SJCRH30 (cell line): Measurements from ENCODE around the gene MICB. TPM values are rescaled to one million over a fixed set of nuclear protein-coding genes. Genes with fewer than 3 reads are reported as not detected.

Source experiments
- DNase-seq, 2 experiments: peaks; one replicate each; pipeline ENCODE4 v3.0.0-alpha.2; 2015 to 2020
- H3K27ac ChIP-seq: fragments of 250-450 bp; sonication (Bioruptor Pico); 2 replicates; pipeline ENCODE4 v1.5.1; 2020; ENCODE audit warnings: mild to moderate bottlenecking, moderate library complexity
- H3K27me3 ChIP-seq: fragments of 250-450 bp; sonication (Bioruptor Pico); 2 replicates; pipeline ENCODE4 v1.5.1; 2020; ENCODE audit warnings: mild to moderate bottlenecking, moderate library complexity
- H3K36me3 ChIP-seq: fragments of 250-450 bp; sonication (Bioruptor Pico); 2 replicates; pipeline ENCODE4 v1.5.1; 2020; ENCODE audit warnings: mild to moderate bottlenecking, moderate library complexity
- H3K4me1 ChIP-seq: fragments of 250-450 bp; sonication (Bioruptor Pico); 2 replicates; pipeline ENCODE4 v1.5.1; 2020; ENCODE audit warnings: mild to moderate bottlenecking, moderate library complexity
- H3K4me3 ChIP-seq: fragments of 250-450 bp; sonication (Bioruptor Pico); 2 replicates; pipeline ENCODE4 v1.5.1; 2020; ENCODE audit warnings: mild to moderate bottlenecking, moderate library complexity
- H3K9me3 ChIP-seq: fragments of 250-450 bp; sonication (Bioruptor Pico); replicated peaks from 2 replicates; pipeline ENCODE4 v1.5.1; 2020; ENCODE audit warnings: mild to moderate bottlenecking, moderate library complexity
- total RNA-seq: library from RNA; depleted of rRNA; stranded (reverse); fragments of >200 nt; shearing (Covaris generic); gene quantifications from 2 replicates; pipeline ENCODE4 v1.2.3, GENCODE V29; 2014

MICB gene
- total RNA-seq, 1 experiment from 2014 or later: not detected

DNA sequence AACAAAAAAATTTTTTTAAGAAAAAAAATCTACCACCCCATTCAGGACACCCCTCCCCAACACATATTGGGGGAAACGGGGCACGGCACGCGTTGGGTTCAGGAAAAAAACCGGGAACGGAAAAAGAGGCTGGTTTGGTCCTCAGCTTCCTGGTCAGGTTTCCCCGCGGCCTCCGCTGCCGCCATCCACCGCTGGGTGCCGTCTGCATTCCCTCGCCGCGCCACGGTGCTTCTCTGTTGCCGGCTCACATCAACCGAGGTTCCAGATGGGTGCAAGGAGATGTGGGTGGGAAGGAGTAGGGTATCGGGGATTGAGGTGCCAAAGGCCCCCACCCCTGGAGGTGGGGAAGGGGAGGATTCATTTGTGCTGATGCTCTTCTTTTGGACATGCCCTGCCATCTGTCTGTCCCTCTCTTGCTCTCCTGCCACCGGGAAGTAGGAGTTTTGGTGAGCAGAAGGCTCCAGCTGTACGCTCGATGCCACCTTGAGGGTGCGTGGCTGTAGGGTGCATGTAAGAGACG lies 36.6 kb downstream of the MICB start:
- Histone ChIP-seq H3K4me1 (peaks cover 28% of the 10 kb centered on the region), H3K27ac (no peak overlapping the region), H3K9me3 (no peaks in the 10 kb centered on the region), H3K27me3 (no peaks in the 10 kb centered on the region), H3K36me3 (peaks cover 95% of the 10 kb centered on the region), H3K4me3 (no peak overlapping the region)
- no peak for DNase-seq

DNA sequence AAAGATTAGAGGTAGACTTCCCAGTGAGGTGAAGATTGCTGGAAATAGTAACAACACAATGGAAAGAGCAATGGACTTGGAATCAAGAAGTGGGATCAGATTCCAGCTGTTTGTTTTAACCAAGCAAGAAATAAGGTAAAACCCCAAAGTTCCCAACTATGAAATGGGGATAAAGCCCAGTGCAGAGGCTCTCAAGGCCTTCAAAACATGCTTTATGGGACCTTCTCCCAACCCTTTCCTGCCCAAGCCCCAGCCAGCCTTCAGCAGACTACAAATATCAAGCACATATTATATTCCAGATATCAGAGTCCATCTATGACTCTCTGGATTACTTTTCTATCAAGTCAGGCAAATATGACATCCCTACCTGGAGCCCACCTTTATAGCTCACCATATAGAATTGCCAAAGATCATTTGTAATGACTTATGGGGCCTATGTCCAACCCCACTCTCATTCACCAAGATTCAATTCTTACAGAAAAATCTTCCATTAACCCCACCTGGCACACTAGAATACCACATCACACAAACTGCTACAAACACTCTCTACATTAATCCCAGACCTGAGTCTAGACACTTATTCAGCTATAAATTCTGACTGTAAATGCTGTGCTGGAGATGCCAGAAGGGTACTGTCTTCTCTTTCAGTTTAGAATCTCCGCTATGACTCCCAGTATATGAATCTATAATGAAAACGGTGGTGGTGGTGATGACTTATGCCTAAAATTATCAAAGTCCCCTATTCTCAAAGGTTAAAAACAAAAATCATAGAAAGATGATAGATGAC lies 37.8 kb downstream of the MICB start:
- DNase-seq: no peak
- no peaks in the 10 kb centered on the region for H3K27me3 ChIP-seq
- H3K36me3 ChIP-seq: peaks cover 99% of the 10 kb centered on the region

DNA sequence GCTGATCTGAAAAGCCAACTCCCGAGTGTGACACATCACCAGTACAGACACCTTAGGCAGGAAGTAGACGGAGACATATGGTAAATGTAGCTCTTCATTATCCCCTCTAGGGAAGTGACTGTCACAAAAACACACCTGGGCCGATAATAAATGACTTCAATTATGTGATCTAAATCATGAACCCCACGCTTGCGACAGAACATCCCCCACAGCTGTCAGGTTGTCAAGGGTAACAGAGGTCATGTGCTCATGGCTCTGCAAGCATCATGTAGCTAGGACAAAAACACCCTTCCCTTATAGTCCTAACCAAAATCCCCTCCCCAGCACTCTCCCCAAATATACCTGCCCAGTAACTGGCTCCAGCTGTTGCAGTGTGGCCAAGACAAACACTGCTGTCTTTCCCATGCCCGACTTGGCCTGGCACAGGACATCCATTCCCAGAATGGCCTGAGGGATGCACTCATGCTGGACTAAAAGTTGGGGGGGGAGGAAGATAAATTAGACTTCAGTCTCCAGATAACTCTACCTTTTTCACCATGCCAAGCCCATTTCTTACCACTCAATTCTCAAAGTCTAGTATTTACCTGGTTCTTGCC lies 41.0 kb downstream of the MICB start:
- H3K4me3 ChIP-seq: 0 out of 2 replicates have a peak overlapping the region, but pooled peaks have one; percentile 5
- H3K27me3 ChIP-seq: no peaks in the 10 kb centered on the region
- peaks cover 73% of the 10 kb centered on the region for H3K36me3 ChIP-seq
- DNase-seq: no peak
- H3K27ac ChIP-seq: no peak overlapping the region
- no peaks in the 10 kb centered on the region for H3K9me3 ChIP-seq
- peaks cover 31% of the 10 kb centered on the region for H3K4me1 ChIP-seq

More for the DNA sequence above, 37.8 kb downstream of the MICB start:
- H3K4me3 ChIP-seq: no peak overlapping the region
- H3K27ac ChIP-seq: no peak overlapping the region
- no peaks in the 10 kb centered on the region for H3K9me3 ChIP-seq
- peaks cover 28% of the 10 kb centered on the region for H3K4me1 ChIP-seq

DNA sequence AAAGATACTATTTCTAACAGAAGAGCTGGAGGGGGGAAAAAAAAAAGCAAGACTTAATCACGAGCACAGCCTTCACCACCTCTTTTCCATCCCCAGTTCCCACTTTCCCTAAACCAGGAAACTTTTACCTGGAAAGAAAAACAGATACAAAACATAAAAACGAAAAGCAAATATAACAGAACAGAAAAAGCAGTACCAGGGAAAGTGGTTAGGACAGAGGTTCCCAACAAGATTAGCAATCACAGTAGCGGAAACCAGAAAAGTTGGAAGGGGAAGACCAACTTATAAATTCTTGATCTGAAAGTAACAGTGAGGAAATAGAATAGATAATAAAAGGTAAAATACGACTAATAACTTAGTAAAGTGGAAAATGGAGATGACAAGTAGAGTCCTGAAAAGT lies 42.7 kb downstream of the MICB start:
- DNase-seq: no peak
- Histone ChIP-seq H3K36me3 (peaks cover 56% of the 10 kb centered on the region), H3K27ac (peak overlapping the region; percentile 98)

DNA sequence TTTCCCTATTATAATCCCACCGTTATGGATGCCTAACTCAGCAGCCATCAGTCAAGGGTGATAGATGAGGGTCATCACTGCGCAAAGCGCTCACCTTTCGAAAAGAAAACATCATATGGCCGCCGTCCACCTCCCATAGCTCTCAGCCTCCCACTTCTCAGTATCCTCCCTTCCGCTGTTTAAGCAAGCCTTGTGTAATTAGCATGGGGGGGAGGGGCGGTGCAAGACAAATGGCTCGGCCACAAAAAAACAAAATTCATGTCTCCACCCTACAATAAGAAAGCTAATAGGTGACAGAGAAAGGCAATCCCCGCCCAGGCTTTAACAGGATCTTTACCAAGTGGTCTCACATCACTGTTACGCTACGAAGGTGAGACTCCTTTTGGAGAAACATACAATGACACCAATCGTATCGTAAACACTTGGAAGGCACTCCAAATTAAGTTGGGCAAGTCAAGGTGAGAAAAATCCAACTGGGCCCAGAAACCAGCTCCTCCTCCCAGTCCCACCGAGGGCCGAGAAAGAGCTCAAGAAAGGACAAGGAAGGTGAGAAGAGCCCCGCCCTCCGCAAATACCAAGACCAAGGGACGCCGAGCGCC lies 43.2 kb downstream of the MICB start:
- peaks cover 44% of the 10 kb centered on the region for H3K4me1 ChIP-seq
- H3K9me3 ChIP-seq: no peaks in the 10 kb centered on the region
- DNase-seq: peak; percentile 34 to 52
- peaks cover 51% of the 10 kb centered on the region for H3K36me3 ChIP-seq
- peak overlapping the region; percentile 82 for H3K4me3 ChIP-seq
- peak overlapping the region; percentile 98 for H3K27ac ChIP-seq
- no peaks in the 10 kb centered on the region for H3K27me3 ChIP-seq

More for the DNA sequence above, 42.7 kb downstream of the MICB start:
- Histone ChIP-seq H3K4me3 (peak overlapping the region; percentile 82), H3K27me3 (no peaks in the 10 kb centered on the region), H3K4me1 (peaks cover 44% of the 10 kb centered on the region), H3K9me3 (no peaks in the 10 kb centered on the region)

DNA sequence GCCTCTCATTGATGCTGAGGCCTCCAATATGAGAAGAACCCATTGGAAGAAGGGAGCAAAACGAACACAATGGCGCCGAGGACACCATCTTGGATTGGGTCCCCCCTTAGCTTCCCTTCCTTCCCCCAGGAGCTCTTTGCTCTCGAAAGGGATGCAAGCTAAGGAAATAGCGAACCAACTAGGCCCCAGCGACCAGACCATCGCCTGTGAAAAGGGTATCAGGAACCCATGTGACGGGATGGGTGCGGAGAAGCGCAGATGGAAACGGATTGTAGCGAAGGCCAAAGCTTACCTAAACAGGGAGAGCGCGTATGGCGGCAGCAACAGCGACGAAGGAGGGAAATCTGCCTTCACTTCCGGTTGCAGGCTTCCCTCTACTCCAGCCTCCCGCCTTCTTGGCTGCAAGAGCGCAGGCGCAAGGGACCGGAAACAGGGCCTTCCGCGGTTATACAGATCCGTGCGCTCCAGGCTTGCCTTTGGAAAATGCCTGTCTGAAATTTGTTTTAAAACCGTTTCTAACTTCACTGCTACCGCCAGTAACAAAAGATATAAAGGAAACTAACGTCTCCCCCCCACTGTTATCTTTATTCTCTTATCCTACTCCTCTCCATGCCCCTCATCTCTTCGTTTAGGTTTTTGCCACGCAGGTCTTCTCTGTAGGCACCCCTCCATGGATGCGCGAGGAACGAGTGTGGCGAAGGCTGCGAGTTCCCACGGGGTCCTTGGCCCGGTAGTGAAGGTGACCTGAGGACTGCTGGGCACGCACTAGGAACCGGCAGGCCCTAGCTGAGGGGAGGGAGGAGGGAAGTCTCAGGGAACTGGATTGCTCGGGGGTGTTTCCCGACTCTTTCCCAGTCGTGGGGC lies 43.9 kb downstream of the MICB start, which contains the start of gene DDX39B:
DDX39B (minus strand) TSS at position 346 of the 864 bp plus-strand sequence. CDS start 1,471 bp downstream, outside the sequence.
- H3K27ac ChIP-seq: peak within 1 kb of the TSS; percentile 98
- peaks cover 43% of the 10 kb centered on the region for H3K36me3 ChIP-seq
- peak; percentile 96 to 98 for DNase-seq
- H3K9me3 ChIP-seq: no peaks in the 10 kb centered on the region
- peaks cover 41% of the 10 kb centered on the region for H3K4me1 ChIP-seq
- H3K4me3 ChIP-seq: peak within 1 kb of the TSS; percentile 82
- no peaks in the 10 kb centered on the region for H3K27me3 ChIP-seq

DNA sequence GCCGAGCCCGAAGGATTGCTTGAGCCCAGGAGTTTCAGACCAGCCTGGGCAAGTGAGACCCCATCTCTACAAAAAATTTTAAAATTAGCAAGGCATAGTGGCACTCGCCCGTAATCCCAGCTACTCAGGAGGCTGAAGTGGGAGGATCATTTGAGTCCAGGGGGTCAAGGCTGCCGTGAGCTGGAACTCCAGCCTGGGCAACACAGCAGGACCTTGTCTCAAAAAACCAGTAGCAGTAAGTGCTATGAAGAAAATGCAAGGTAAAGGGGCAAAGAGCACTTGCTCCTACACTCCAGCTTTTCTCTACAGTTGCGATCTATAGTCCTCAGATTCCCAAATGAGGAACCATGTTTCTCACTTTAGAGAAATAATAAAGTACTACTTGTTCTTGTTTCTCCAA lies 45.7 kb downstream of the MICB start:
- peaks cover 26% of the 10 kb centered on the region for H3K36me3 ChIP-seq
- no peak overlapping the region for H3K27ac ChIP-seq
- peaks cover 31% of the 10 kb centered on the region for H3K4me1 ChIP-seq
- H3K4me3 ChIP-seq: no peak overlapping the region
- DNase-seq: no peak
- H3K9me3 ChIP-seq: no peaks in the 10 kb centered on the region
- no peaks in the 10 kb centered on the region for H3K27me3 ChIP-seq

DNA sequence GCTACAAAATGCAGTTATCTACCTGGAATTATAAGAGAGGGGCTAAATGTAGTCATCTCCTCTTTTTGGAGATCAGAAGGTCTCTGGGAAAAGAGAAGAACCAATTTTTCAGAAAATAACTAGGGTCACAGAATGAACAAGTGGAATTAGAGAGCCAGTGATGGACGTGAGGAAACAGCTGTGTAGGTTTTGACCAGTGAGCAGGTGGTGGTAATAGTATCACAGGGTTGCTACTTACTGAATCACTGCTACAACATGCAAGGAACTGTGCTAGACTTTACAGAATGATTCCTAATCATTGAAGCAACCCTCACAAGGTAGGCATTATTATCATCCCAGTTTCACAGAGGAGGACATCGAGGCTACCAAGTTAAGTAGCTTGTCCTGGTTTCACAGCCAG lies 46.7 kb downstream of the MICB start:
- no peak overlapping the region for H3K4me3 ChIP-seq
- peaks cover 16% of the 10 kb centered on the region for H3K36me3 ChIP-seq
- peaks cover 21% of the 10 kb centered on the region for H3K4me1 ChIP-seq
- H3K27ac ChIP-seq: peak overlapping the region; percentile 16
- DNase-seq: peak in 1 of 2 experiments; percentile 72
- H3K9me3 ChIP-seq: no peaks in the 10 kb centered on the region
- no peaks in the 10 kb centered on the region for H3K27me3 ChIP-seq

DNA sequence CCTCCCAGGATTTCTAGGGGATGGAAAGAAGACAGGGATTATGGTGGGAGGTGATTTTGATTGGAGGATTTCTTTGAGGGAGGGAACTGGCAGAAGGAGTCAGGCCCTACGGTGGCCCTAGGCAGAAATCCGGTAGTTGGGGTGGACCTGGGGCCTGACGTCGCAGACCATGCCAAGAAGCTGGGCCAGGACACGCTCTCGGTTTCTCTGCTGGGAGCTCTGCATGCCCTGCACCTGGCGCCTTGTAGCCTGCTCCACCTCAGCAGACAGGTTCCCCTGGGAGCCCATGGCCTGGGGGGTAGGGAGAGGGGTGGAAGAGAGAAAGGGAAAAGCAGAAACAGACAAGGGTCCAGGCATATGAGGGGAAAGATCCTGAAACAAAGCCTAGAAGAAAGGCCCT lies 47.3 kb downstream of the MICB start:
- no peaks in the 10 kb centered on the region for H3K9me3 ChIP-seq
- H3K27ac ChIP-seq: peak overlapping the region; percentile 16
- H3K4me3 ChIP-seq: no peak overlapping the region
- peaks cover 9% of the 10 kb centered on the region for H3K36me3 ChIP-seq
- H3K27me3 ChIP-seq: no peaks in the 10 kb centered on the region
- peak in 1 of 2 experiments; percentile 40 for DNase-seq
- peaks cover 21% of the 10 kb centered on the region for H3K4me1 ChIP-seq

DNA sequence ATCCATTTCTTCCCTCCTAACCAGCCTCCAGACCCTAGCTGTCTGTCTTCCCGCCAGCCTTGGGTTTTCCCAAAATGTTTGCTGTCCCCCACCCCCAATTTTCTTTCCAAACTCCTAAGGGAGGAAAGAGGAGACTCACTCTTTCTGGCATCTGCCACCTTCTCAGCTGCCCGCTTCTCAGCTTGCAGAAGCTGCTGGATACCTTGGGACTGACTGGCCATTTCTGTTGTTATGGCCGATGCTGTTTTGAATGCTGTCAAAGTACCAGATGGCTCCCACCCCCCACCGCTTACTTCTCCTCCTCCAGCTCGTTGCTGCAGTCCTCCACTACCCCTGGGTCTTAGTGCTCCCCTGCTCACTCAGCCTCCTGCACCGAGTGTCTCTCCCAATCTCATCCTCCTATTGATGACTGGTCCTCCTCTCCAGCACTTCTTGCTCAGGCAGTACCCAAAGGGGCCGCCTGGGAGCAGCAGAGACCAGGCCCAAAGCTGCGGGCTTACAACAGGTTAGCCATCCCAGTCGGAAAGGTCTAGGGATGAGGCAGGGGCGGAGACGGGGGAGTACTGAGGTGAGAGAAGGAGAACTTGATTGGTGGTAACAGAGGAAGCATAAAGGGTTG lies 48.5 kb downstream of the MICB start, which contains the start of gene ATP6V1G2:
ATP6V1G2 (minus strand) TSS at position 270 of the 619 bp plus-strand sequence; CDS start at position 221, 49 bp downstream.
- H3K9me3 ChIP-seq: no peaks in the 10 kb centered on the region
- H3K4me1 ChIP-seq: peaks cover 21% of the 10 kb centered on the region
- H3K36me3 ChIP-seq: no peaks in the 10 kb centered on the region
- H3K4me3 ChIP-seq: peak within 1 kb of the TSS; percentile 59
- DNase-seq: peak; percentile 84 to 91
- peak within 1 kb of the TSS; percentile 27; the same call in 1 of the 2 replicates for H3K27ac ChIP-seq
- H3K27me3 ChIP-seq: no peaks in the 10 kb centered on the region

DNA sequence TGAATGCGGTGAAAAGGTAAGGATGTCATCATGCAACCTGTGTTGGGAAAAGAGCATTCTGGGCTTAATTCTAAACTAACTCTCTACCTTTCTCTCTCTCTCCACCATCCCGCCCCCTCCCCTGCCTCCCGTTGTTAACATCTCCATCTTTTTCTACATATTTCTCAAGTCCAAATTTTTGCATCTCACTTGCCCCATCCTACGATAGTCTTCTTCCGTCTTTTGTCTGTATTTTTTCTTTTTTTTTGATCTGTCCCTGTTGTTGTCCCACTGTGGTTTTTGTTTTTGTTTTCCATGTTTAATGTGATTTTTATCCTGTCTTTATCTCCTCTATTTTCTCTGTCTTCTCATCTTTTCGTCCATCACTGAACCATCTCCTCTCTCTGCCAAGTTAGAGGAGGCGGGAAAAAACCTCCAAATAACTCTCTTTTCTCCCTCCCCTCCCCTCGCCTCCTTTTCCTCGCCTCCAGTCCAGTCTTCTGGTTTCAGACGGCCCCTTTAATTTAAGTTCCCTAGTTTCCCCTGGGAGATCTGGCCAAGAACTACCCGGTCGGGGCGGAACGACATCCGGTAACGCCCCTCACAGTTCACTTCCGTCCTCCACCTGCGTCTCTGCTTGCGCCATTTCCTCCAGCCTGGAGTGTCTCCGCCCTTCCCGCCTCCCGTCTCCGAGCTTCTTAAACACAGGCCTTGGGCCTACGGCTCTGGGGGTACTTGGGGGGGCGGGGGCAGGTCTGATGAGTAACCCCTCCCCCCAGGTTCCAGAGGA lies 49.2 kb downstream of the MICB start, which contains the start of gene NFKBIL1:
NFKBIL1 (plus strand) TSS at position 651 of the 769 bp plus-strand sequence; CDS start at position 738, 87 bp downstream.
- peak within 1 kb of the TSS; percentile 59 for H3K4me3 ChIP-seq
- H3K9me3 ChIP-seq: no peaks in the 10 kb centered on the region
- H3K36me3 ChIP-seq: no peaks in the 10 kb centered on the region
- H3K27ac ChIP-seq: peak within 1 kb of the TSS; percentile 27; the same call in 1 of the 2 replicates
- peaks cover 21% of the 10 kb centered on the region for H3K4me1 ChIP-seq
- no peaks in the 10 kb centered on the region for H3K27me3 ChIP-seq
- peak; percentile 96 to 97 for DNase-seq

DNA sequence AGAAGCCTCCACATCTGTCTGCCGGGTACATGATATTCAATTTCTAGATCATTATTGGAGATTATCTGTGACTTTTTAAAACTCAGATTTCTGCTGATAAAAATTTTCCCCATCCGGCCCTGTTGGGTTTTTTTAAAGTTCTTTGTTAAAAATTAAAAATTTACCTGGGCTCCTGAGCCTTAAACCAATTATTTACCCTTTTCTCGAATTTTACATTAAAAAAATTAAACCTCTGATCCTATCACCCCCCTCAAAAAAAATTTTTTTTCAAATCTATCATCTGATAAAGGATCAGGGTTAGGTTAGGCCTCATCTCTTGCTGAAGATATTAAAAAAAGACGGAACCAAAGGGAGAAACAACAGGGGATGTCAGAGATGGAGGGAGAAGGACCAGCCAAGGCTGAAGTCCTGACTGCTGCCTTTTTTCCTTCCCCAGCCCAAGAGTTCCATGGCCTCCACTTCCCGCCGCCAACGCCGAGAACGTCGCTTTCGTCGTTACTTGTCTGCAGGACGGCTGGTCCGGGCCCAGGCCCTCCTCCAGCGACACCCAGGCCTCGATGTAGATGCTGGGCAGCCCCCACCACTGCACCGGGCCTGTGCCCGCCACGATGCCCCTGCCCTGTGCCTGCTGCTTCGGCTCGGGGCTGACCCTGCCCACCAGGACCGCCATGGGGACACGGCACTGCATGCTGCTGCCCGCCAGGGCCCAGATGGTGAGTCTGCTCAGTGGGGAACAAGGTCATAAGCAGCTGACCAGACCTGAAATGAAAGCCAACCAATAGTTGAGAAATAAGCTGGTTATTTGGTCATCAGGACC lies 50.0 kb downstream of the MICB start:
- Histone ChIP-seq H3K4me1 (peaks cover 21% of the 10 kb centered on the region), H3K4me3 (peak overlapping the region; percentile 59), H3K36me3 (no peaks in the 10 kb centered on the region), H3K9me3 (no peaks in the 10 kb centered on the region), H3K27ac (peak overlapping the region; percentile 27; the same call in 1 of the 2 replicates), H3K27me3 (no peaks in the 10 kb centered on the region)
- no peak for DNase-seq
